Hepatocyte (in vitro differentiated cells): ENCODE measurements around the gene GGA2. TPM values are rescaled to one million over a fixed set of nuclear protein-coding genes. Genes with fewer than 3 reads are reported as not detected.

ENCODE experiments used
- DNase-seq: peaks from one replicate; pipeline ENCODE4 v3.0.0-alpha.2; 2016; ENCODE audit warnings: low spot score
- H2AFZ ChIP-seq: fragments of 200-600 bp; sonication (generic); 2 replicates; pipeline ENCODE4 v1.6.0; 2016; ENCODE audit warnings: antibody characterized with exemption, mild to moderate bottlenecking
- H3K27ac ChIP-seq: fragments of 200-600 bp; sonication (generic); 2 replicates; pipeline ENCODE4 v1.5.1; 2016; ENCODE audit warnings: mild to moderate bottlenecking
- H3K27me3 ChIP-seq: fragments of 200-600 bp; sonication (generic); 2 replicates; pipeline ENCODE4 v1.6.1; 2016
- H3K36me3 ChIP-seq: fragments of 200-600 bp; sonication (generic); replicated peaks from 2 replicates; pipeline ENCODE4 v1.5.1; 2016; ENCODE audit warnings: low read depth; ENCODE audit not compliant: insufficient read depth
- H3K4me1 ChIP-seq: fragments of 200-600 bp; sonication (generic); 2 replicates; pipeline ENCODE4 v1.5.1; 2016; ENCODE audit warnings: mild to moderate bottlenecking, moderate library complexity; ENCODE audit not compliant: insufficient read depth
- H3K4me2 ChIP-seq: fragments of 200-600 bp; sonication (generic); 2 replicates; pipeline ENCODE4 v1.6.0; 2016
- H3K4me3 ChIP-seq: fragments of 200-600 bp; sonication (generic); 2 replicates; pipeline ENCODE4 v1.5.1; 2016; ENCODE audit warnings: mild to moderate bottlenecking
- H3K79me2 ChIP-seq: fragments of 200-600 bp; sonication (generic); 2 replicates; pipeline ENCODE4 v1.6.0; 2017; ENCODE audit warnings: mild to moderate bottlenecking
- H3K9me2 ChIP-seq: fragments of 200-600 bp; sonication (generic); replicated peaks from 2 replicates; pipeline ENCODE4 v1.6.0; 2017; ENCODE audit warnings: mild to moderate bottlenecking; ENCODE audit not compliant: insufficient read depth
- H3K9me3 ChIP-seq: fragments of 200-600 bp; sonication (generic); 2 replicates; pipeline ENCODE4 v1.5.1; 2016; ENCODE audit warnings: low read depth, mild to moderate bottlenecking
- H4K20me1 ChIP-seq: fragments of 200-600 bp; sonication (generic); 2 replicates; pipeline ENCODE4 v1.6.0; 2016; ENCODE audit warnings: mild to moderate bottlenecking; ENCODE audit not compliant: insufficient read depth, poor library complexity, severe bottlenecking
- EZH2 ChIP-seq: fragments of 200-600 bp; sonication (generic); IDR thresholded peaks from 2 replicates; pipeline ENCODE4 v1.6.1; 2016; ENCODE audit warnings: antibody characterized with exemption, mild to moderate bottlenecking, borderline replicate concordance
- EZH2phosphoT487 ChIP-seq: fragments of 200-600 bp; sonication (generic); IDR thresholded peaks from one replicate; pipeline ENCODE4 v1.6.1; 2018; ENCODE audit warnings: antibody characterized with exemption, mild to moderate bottlenecking, low read depth, moderate library complexity; ENCODE audit not compliant: unreplicated experiment, severe bottlenecking
- WGBS: methylation state at CpG from one replicate; pipeline ENCODE4 v1.1.6; 2016; ENCODE audit warnings: low lambda C conversion rate; ENCODE audit errors: missing lambda C conversion rate; 5-methylcytosine and 5-hydroxymethylcytosine counted together
- polyA plus RNA-seq: library from polyadenylated mRNA; unstranded; fragments of >200 nt; fragmentation: Nextera tagmentation; extraction: Ambion mirVana; gene quantifications from 2 replicates; pipeline ENCODE4 v1.2.1, GENCODE V29; 2016
- total RNA-seq: library from RNA; depleted of rRNA; stranded (reverse); fragments of >200 nt; gene quantifications from 2 replicates; pipeline ENCODE4 v1.2.3, GENCODE V29; 2014
- TF ChIP-seq, protein P1 (sequence below): fragments of 200-600 bp; sonication (generic); IDR thresholded peaks from 2 replicates; pipeline ENCODE4 v1.5.1; 2016; ENCODE audit warnings: antibody characterized with exemption, mild to moderate bottlenecking; ENCODE audit not compliant: poor library complexity

The GGA2 gene
- total and polyA plus RNA-seq, 2 experiments from 2014 or later, result 42.4 to 73.1 TPM

DNA sequence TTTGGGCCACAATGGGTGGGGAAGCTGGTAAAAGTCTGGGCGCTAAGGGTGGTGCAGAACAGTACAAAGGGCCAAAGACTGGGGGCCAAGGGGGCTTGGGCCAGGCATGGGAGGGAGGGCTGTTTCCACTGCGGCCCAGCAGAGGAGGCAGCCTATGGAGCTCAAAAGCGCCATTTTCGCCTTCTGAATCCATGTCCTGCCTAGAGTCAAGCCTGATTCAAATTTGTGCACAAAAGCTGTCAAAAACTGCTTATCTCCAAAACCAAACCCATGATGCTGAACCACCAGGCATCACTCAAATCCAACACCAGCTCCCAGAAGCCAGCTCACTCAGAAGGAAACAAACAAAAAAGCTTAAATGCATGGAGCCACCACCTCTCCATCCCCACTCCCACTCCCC, 73.3 kb downstream of the GGA2 start:
- Histone ChIP-seq H3K36me3 (no peaks in the 10 kb centered on the region), H3K9me2 (no peaks in the 10 kb centered on the region)
- no peak for DNase-seq

DNA sequence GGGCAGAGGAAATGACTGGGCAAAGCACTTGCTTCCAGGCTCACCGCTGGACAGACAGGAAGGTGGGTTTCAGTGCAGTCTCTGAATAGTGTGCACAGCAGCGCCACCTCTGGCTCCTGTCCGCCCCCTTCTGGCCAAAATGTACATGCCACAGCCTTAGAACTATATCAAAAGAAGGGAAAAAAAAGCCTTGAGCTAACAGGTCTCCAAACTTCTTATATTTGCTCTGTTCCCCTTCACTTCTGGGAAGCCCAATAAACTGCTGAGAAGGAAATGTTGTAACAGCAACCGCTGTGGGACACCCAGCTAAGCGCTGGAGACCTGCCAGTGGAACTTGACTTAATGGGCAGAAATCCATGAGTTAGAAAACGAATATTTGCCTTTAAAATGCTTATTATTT, 74.8 kb downstream of the GGA2 start:
- 48% methylated on average over 6 of the region's 6 CpGs for WGBS
- H3K79me2 ChIP-seq, result no peaks in the 10 kb centered on the region
- H2AFZ ChIP-seq, result no peak overlapping the region
- H3K4me1 ChIP-seq, result no peaks in the 10 kb centered on the region
- no peaks in the 10 kb centered on the region for H3K27me3 ChIP-seq
- TF ChIP-seq EZH2phosphoT487 (no peak), EZH2 (no peak)
- TF ChIP-seq, protein P1, sequence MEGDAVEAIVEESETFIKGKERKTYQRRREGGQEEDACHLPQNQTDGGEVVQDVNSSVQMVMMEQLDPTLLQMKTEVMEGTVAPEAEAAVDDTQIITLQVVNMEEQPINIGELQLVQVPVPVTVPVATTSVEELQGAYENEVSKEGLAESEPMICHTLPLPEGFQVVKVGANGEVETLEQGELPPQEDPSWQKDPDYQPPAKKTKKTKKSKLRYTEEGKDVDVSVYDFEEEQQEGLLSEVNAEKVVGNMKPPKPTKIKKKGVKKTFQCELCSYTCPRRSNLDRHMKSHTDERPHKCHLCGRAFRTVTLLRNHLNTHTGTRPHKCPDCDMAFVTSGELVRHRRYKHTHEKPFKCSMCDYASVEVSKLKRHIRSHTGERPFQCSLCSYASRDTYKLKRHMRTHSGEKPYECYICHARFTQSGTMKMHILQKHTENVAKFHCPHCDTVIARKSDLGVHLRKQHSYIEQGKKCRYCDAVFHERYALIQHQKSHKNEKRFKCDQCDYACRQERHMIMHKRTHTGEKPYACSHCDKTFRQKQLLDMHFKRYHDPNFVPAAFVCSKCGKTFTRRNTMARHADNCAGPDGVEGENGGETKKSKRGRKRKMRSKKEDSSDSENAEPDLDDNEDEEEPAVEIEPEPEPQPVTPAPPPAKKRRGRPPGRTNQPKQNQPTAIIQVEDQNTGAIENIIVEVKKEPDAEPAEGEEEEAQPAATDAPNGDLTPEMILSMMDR, result peak; percentile 66
- peak; percentile 71 for DNase-seq
- no peaks in the 10 kb centered on the region for H3K9me3 ChIP-seq
- no peak overlapping the region for H3K4me2 ChIP-seq
- H3K4me3 ChIP-seq, result no peak overlapping the region
- H3K9me2 ChIP-seq, result no peaks in the 10 kb centered on the region
- H3K27ac ChIP-seq, result no peak overlapping the region
- no peaks in the 10 kb centered on the region for H4K20me1 ChIP-seq
- H3K36me3 ChIP-seq, result peaks cover 5% of the 10 kb centered on the region

More for the DNA sequence above, 73.3 kb downstream of the GGA2 start:
- no peak overlapping the region for H3K4me2 ChIP-seq
- no peaks in the 10 kb centered on the region for H3K9me3 ChIP-seq
- H4K20me1 ChIP-seq, result no peaks in the 10 kb centered on the region
- no peak overlapping the region for H3K27ac ChIP-seq
- no peaks in the 10 kb centered on the region for H3K79me2 ChIP-seq
- no peak overlapping the region for H3K4me3 ChIP-seq
- TF ChIP-seq EZH2, result no peak
- TF ChIP-seq, protein P1, result no peak
- H3K27me3 ChIP-seq, result no peaks in the 10 kb centered on the region
- H3K4me1 ChIP-seq, result no peaks in the 10 kb centered on the region
- WGBS, result 97% methylated on average over 4 of the region's 4 CpGs
- H2AFZ ChIP-seq, result no peak overlapping the region

DNA sequence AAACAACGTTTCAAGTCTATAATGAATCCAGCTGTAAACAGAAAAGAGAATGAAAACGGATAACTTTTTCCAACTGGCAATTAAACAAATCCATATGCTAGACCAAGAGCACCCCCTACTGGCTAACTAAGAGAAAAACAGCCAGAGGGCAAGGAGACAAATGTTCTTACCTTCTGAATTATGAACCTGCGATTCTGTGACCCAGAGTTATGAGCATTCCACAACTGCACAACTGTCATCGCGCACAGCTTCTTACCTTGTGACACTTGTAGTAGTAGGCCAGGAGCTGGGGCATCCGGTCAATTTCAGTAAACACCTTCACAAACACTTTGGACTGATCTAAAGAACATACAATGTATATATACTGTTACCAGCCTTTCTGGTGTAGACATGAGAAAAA, 75.9 kb downstream of the GGA2 start:
- no peaks in the 10 kb centered on the region for H3K9me2 ChIP-seq
- H3K27me3 ChIP-seq, result no peaks in the 10 kb centered on the region
- TF ChIP-seq, protein P1, result peak; percentile 84
- TF ChIP-seq EZH2, result no peak
- TF ChIP-seq EZH2phosphoT487, result no peak
- H3K79me2 ChIP-seq, result no peaks in the 10 kb centered on the region
- no peak overlapping the region for H3K4me3 ChIP-seq
- H3K27ac ChIP-seq, result no peak overlapping the region
- no peak overlapping the region for H2AFZ ChIP-seq
- peak; percentile 78 for DNase-seq
- H3K9me3 ChIP-seq, result no peaks in the 10 kb centered on the region
- H3K4me2 ChIP-seq, result no peak overlapping the region
- no peaks in the 10 kb centered on the region for H4K20me1 ChIP-seq
- H3K4me1 ChIP-seq, result no peaks in the 10 kb centered on the region
- H3K36me3 ChIP-seq, result peaks cover 5% of the 10 kb centered on the region
- 26% methylated on average over 6 of the region's 6 CpGs for WGBS

DNA sequence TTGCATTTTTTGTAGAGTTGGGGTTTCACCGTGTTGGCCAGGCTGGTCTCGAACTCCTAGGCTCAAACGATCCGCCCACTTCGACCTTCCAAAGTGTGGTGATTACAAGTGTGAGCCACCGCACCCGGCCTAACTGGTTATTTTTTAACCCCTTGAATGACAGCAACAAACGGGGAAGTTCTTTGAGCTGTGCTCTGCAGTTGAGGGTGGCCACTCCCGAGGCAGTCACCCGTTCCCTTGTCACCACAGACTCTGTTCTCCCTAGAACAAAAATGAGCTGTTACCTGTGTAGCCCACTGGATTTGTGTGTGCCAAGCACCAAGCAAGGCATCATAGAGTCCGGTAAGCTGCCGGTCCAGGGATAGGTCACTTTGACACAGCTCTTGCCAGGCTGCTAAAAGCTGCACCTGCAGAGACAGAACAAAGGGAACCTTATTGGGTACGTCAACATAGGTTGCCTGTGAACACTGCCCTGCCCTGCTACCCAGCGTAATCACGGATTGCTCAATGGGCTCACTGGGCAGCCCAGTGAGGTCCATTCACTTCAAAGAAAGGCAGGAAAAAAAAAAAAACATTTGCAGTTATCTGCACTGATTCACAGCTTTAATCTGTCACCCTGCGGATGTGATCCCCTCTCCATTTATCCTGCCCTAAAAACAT, 76.9 kb downstream of the GGA2 start:
- Histone ChIP-seq H3K4me1 (no peaks in the 10 kb centered on the region), H3K27ac (no peak overlapping the region), H3K9me2 (no peaks in the 10 kb centered on the region), H2AFZ (no peak overlapping the region), H3K4me2 (no peak overlapping the region), H3K79me2 (no peaks in the 10 kb centered on the region), H3K27me3 (no peaks in the 10 kb centered on the region), H3K9me3 (no peaks in the 10 kb centered on the region), H3K4me3 (no peak overlapping the region), H4K20me1 (no peaks in the 10 kb centered on the region), H3K36me3 (peaks cover 5% of the 10 kb centered on the region)
- DNase-seq, result no peak
- WGBS, result 87% methylated on average over 16 of the region's 16 CpGs
- TF ChIP-seq EZH2, result no peak
- no peak for TF ChIP-seq EZH2phosphoT487
- TF ChIP-seq, protein P1, result no peak
